GM19438 (cell line): ENCODE results near the gene PAFAH1B1.

Experiments
- ATAC-seq: cut with Tn5 transposase; IDR thresholded peaks from one replicate; pipeline ENCODE4 v1.9.1; 2021; ENCODE audit warnings: low read depth; ENCODE audit not compliant: unreplicated experiment

PAFAH1B1 gene

GRCh38 chr17:2712300-2713043 lies 119.0 kb downstream of the PAFAH1B1 start:
- no peak for ATAC-seq

GRCh38 chr17:2713881-2714280 lies 120.4 kb downstream of the PAFAH1B1 start:
- no peak for ATAC-seq

GRCh38 chr17:2716649-2717048 lies 123.2 kb downstream of the PAFAH1B1 start:
- ATAC-seq, result no peak

DNA sequence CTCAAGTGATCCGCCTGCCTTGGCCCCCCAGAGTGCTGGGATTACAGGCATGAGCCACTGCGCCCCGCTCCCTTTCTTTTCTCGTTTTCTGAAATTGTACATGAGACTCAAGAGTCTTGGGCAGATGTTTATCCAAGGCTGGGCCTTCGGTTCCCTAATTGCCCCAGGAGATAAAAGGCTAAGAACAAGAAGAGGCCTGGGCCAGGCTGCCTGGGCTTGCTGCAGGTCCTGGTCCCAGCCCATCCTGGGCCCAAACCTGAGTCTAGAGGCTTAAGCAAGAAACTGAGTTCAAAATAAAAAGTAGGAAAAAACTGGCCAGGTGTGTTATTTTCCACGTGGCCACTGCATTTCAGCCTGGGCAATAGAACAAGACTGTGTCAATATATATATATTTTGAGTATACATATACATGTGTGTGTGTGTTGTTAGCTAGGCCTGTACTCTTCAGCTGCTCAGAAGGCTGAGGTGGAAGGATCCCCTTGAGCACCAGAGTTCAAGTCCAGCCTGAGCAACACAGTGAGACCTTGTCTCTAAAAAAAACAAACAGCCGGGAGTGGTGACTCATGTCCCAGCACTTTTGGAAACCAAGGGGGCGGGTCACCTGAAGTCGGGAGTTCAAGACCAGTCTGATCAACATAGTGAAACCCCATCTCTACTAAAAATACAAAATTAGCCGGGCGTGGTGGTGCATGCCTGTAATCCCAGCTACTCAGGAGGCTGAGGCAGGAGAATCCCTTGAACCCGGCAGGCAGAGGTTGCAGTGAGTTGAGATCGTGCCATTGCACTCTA lies 124.9 kb downstream of the PAFAH1B1 start:
- no peak for ATAC-seq

GRCh38 chr17:2719861-2720260 lies 126.4 kb downstream of the PAFAH1B1 start:
- ATAC-seq, result no peak

GRCh38 chr17:2721603-2722002 lies 128.1 kb downstream of the PAFAH1B1 start:
- no peak for ATAC-seq

- ATAC-seq, result no peak
These were observed 129.2 kb downstream of the PAFAH1B1 start for GRCh38 chr17:2722611-2723010.

- no peak for ATAC-seq
These were observed 130.1 kb downstream of the PAFAH1B1 start for GRCh38 chr17:2723505-2723996.

DNA sequence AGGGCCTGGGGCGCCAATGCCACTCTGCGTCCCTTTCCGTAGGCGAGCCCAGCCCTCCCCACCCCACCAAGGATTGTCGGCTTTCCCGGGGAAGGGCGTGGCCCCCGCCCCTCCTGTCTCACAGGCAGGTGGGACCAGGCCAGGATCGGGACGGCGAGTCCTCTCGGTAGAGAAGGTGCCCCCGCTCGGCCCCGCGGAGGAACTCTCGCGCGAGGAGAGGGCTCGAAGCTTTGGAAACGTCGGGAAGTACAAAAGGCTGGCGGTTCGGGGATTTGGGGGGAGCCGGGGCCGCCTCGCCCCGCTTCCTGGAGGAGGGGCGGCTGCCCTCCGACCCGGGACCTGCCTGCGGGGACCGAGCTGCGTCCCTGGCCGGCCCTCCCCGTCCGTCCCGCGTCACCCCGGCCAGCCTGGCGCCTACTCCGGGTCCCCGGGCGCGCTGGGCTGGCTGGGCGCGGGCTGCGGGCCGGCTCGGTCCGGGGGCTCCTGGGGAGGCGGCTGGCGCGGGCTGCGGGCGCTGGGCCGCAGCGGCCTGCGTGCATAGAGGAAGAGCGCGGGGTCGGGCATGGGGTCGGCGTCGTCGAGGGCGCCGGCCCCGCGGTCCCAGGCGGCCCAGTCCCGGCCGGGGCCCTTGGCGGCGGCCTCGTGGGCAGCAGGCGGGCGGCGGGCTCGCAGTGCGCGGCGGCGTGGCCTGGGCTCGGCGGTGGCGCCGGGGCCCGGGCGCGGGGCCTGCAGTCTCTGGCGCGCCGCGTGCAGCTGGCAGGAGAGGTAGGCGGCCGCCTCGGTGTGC lies 130.7 kb downstream of the PAFAH1B1 start:
- ATAC-seq, result no peak

- no peak for ATAC-seq
These were observed 131.3 kb downstream of the PAFAH1B1 start for GRCh38 chr17:2724784-2725164.

DNA sequence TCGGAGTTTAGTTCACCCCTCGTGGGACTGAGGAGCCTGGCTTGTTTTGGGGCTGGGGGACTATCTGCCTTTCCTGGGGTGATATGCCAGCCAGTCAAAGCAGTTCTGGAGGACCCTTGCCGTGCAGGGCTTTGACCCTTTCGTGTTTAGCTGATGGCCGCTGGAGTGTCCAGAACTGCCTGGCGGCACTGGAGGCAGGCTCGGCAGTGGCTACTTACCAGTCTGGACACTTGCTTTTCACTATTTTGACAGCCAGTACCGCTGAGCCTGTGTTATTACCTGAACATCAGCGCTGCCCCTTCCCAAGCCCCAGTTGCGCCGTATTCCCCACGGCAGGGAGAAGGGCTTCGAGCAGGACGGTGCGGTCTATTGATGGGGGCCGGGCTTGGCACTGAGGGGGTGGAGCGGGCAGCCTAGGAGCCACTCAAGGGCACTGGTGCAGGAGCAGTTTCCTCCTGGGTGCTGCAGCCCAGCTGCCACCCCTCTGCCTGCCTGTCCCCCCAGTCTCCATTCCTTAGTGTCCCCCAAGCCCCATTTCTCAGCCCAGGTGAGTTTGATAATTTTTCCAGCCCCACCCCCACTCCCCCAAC lies 137.4 kb downstream of the PAFAH1B1 start:
- no peak for ATAC-seq

DNA sequence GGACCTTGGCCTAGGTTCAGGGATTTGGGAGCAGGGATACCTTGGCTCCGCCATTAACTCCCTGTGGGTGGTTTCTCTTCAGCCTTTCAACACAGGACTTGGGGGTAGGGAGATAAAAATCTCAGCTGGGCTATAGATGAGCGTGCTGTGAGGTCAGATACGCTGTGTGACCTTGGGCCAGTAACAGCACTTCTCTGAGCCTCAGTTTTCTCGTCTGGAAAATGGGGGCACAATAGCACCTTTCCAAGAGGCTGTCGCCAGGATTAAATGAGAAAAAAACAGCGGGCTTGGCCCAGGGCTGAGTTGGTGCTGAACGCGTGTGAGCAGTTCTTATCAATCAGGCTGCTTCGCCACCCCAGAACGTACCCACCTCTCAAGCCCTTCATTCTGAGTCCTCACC lies 138.4 kb downstream of the PAFAH1B1 start:
- no peak for ATAC-seq

DNA sequence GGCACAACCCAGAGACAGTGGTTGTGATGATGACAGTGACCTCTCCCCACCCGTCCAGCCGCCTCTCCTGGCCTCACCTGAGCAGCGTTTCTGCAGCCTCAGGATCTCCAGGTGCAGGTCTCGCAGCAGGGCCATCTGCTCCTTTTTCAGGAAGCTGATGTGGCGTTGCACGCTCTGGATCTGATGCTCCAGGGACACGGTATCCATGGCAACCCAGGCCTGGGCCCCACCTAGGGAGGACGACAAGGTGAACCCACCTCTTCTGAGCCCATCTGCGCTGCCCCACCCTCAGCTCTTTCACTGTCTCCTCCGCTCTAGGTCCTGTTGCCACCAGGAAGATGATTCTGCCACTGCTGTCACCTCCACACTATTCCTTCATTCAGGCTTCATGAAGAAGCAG lies 141.5 kb downstream of the PAFAH1B1 start:
- no peak for ATAC-seq
